ENCODE data around the gene TRIM58. TPM values are rescaled to one million over a fixed set of nuclear protein-coding genes. Genes with fewer than 3 reads are reported as not detected.

The TRIM58 gene
- total and polyA plus RNA-seq, 2 donors (not counting 1 experiment from before 2014, with no cell fraction given): 0.50 to 3.5 TPM

DNA sequence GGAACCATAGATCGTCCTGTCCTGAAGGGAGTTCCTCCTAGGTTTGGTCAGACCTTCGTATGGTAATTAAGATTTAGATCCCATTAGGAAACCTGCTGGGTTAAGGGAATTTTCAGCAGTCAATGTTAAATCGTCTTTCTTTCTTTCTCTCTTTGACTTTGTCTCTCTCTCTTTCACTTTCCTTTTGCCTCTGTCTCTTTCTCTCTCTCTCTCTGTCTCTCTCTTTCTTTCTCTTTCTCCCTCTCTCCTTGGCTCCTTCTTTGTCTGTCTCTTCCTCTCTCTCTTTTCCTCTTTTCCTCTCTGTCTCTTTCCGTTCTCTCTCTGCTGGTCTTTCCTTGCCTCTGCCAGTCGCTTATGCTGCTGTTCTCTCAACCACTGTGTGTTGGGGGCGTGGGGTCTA is 47.1 kb downstream of the TRIM58 start:
- no peak for DNase-seq (ENCODE audit: low read depth in 2 of 2)
- Histone ChIP-seq H3K27ac (ENCODE audit: insufficient read depth, low read length) (no peak overlapping the region), H3K27me3 (ENCODE audit: control insufficient read depth, insufficient read depth, low read length) (no peaks in the 10 kb centered on the region), H3K9me3 (ENCODE audit: control insufficient read depth, insufficient read depth, low read depth, low read length) (no peaks in the 10 kb centered on the region), H3K4me3 (replicated peaks in 1 of 4; ENCODE audit: control extremely low read depth in 1 of 4, insufficient read depth in 1 of 4, low read depth in 3 of 4, low read length in 4 of 4) (no peak overlapping the region), H3K36me3 (ENCODE audit: control insufficient read depth, insufficient read depth, low read length) (no peaks in the 10 kb centered on the region), H3K79me2 (ENCODE audit: control insufficient read depth, insufficient read depth, low read length) (no peaks in the 10 kb centered on the region), H3K9ac (ENCODE audit: insufficient read depth, low read length) (no peak overlapping the region), H3K4me2 (ENCODE audit: extremely low read depth, insufficient read depth, low read length) (no peak overlapping the region), H2AFZ (ENCODE audit: low read length) (no peak overlapping the region), H4K20me1 (ENCODE audit: control insufficient read depth, extremely low read depth, insufficient read depth, low read length) (no peaks in the 10 kb centered on the region), H3K4me1 (ENCODE audit: control insufficient read depth, extremely low read depth, insufficient read depth, low read length) (no peaks in the 10 kb centered on the region)
- TF ChIP-seq, protein P1, sequence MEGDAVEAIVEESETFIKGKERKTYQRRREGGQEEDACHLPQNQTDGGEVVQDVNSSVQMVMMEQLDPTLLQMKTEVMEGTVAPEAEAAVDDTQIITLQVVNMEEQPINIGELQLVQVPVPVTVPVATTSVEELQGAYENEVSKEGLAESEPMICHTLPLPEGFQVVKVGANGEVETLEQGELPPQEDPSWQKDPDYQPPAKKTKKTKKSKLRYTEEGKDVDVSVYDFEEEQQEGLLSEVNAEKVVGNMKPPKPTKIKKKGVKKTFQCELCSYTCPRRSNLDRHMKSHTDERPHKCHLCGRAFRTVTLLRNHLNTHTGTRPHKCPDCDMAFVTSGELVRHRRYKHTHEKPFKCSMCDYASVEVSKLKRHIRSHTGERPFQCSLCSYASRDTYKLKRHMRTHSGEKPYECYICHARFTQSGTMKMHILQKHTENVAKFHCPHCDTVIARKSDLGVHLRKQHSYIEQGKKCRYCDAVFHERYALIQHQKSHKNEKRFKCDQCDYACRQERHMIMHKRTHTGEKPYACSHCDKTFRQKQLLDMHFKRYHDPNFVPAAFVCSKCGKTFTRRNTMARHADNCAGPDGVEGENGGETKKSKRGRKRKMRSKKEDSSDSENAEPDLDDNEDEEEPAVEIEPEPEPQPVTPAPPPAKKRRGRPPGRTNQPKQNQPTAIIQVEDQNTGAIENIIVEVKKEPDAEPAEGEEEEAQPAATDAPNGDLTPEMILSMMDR (conservative IDR thresholded peaks at IDR 0.05 in 1 of 2, IDR thresholded peaks at IDR 0.05 in 1 of 2; ENCODE audit: low read depth in 1 of 2, low read length in 2 of 2): no peak
- TF ChIP-seq EZH2 (IDR thresholded peaks at IDR 0.05; ENCODE audit: low read length, missing control alignments): no peak

DNA sequence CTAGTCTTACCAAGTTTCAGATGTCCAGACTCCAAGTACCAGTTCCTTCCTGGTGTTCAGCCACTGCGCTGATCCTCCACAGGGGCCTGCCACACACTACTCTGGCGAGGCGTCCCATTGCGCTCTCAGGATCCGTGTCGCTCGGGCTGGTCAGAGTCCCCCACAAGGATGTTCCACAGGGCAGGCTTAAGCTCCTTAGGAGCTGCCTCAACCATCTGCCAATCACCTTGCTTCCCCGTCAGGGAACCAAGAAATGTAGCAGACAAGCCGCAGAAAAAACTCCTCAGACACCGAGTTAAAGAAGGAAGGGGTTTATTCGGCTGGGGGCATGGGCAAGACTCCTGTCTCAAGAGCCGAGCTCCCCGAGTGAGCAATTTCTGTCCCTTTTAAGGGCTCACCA is 48.2 kb downstream of the TRIM58 start:
- TF ChIP-seq, protein P1 (conservative IDR thresholded peaks at IDR 0.05 in 1 of 2, IDR thresholded peaks at IDR 0.05 in 1 of 2; ENCODE audit: low read depth in 1 of 2, low read length in 2 of 2): no peak
- TF ChIP-seq EZH2 (IDR thresholded peaks at IDR 0.05; ENCODE audit: low read length, missing control alignments): no peak
- Histone ChIP-seq H3K79me2 (ENCODE audit: control insufficient read depth, insufficient read depth, low read length) (no peaks in the 10 kb centered on the region), H3K27ac (ENCODE audit: insufficient read depth, low read length) (no peak overlapping the region), H3K4me3 (replicated peaks in 1 of 4; ENCODE audit: control extremely low read depth in 1 of 4, insufficient read depth in 1 of 4, low read depth in 3 of 4, low read length in 4 of 4) (no peak overlapping the region), H3K9me3 (ENCODE audit: control insufficient read depth, insufficient read depth, low read depth, low read length) (no peaks in the 10 kb centered on the region), H3K4me1 (ENCODE audit: control insufficient read depth, extremely low read depth, insufficient read depth, low read length) (no peaks in the 10 kb centered on the region), H3K9ac (ENCODE audit: insufficient read depth, low read length) (no peak overlapping the region), H3K4me2 (ENCODE audit: extremely low read depth, insufficient read depth, low read length) (no peak overlapping the region), H3K36me3 (ENCODE audit: control insufficient read depth, insufficient read depth, low read length) (no peaks in the 10 kb centered on the region), H2AFZ (ENCODE audit: low read length) (no peak overlapping the region), H3K27me3 (ENCODE audit: control insufficient read depth, insufficient read depth, low read length) (no peaks in the 10 kb centered on the region), H4K20me1 (ENCODE audit: control insufficient read depth, extremely low read depth, insufficient read depth, low read length) (no peaks in the 10 kb centered on the region)
- DNase-seq (ENCODE audit: low read depth in 2 of 2): no peak

DNA sequence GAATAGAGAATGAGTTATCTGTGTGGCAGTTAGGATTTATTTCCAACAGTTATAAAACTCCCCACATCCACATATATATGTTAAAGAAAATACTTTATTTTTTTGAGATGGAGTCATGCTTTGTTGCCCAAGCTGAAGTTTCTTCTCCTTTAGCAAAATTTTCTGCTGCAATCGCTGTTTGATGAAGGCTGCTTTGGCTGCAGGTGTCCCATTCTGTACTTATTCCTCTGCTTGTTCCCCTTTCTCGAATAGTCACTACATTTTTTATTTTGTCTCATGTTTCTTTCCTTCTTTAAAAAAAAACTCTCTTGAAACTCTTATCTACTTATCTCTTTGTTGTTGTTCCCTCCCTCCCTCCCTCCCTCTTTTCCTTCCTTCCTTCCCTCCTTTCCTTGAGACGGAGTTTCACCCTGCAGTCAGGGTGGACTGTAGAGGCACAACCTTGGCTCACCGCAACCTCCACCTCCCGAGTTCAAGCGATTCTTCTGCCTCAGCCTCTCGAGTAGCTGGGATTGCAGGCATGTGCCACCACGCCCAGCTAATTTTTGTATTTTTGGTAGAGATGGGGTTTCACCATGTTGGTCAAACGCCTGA is 49.0 kb downstream of the TRIM58 start:
- Histone ChIP-seq H4K20me1 (ENCODE audit: control insufficient read depth, extremely low read depth, insufficient read depth, low read length) (no peaks in the 10 kb centered on the region), H2AFZ (ENCODE audit: low read length) (no peak overlapping the region), H3K36me3 (ENCODE audit: control insufficient read depth, insufficient read depth, low read length) (no peaks in the 10 kb centered on the region), H3K4me2 (ENCODE audit: extremely low read depth, insufficient read depth, low read length) (no peak overlapping the region), H3K27me3 (ENCODE audit: control insufficient read depth, insufficient read depth, low read length) (no peaks in the 10 kb centered on the region), H3K9me3 (ENCODE audit: control insufficient read depth, insufficient read depth, low read depth, low read length) (no peaks in the 10 kb centered on the region), H3K4me1 (ENCODE audit: control insufficient read depth, extremely low read depth, insufficient read depth, low read length) (no peaks in the 10 kb centered on the region), H3K27ac (ENCODE audit: insufficient read depth, low read length) (no peak overlapping the region), H3K4me3 (replicated peaks in 1 of 4; ENCODE audit: control extremely low read depth in 1 of 4, insufficient read depth in 1 of 4, low read depth in 3 of 4, low read length in 4 of 4) (no peak overlapping the region), H3K79me2 (ENCODE audit: control insufficient read depth, insufficient read depth, low read length) (no peaks in the 10 kb centered on the region), H3K9ac (ENCODE audit: insufficient read depth, low read length) (no peak overlapping the region)
- TF ChIP-seq EZH2 (IDR thresholded peaks at IDR 0.05; ENCODE audit: low read length, missing control alignments): no peak
- TF ChIP-seq, protein P1 (conservative IDR thresholded peaks at IDR 0.05 in 1 of 2, IDR thresholded peaks at IDR 0.05 in 1 of 2; ENCODE audit: low read depth in 1 of 2, low read length in 2 of 2): no peak
- no peak for DNase-seq (ENCODE audit: low read depth in 2 of 2)
